TTC549 (cell line): ENCODE measurements around the gene ABCG4.
"Not testable (repeated sequence)": the region's sequence is repeated elsewhere in the genome, so short reads cannot be mapped to it uniquely, and the experiment has no call there.

ENCODE experiments used
- FAIRE-seq: peaks from 2 replicates; lab custom pipeline; 2012; peaks lifted over from hg19 to GRCh38; lab: Jason Lieb, UNC

The ABCG4 gene

GRCh38 chr11:119184399-119184798 lies 35.5 kb downstream of the ABCG4 start:
- FAIRE-seq, result not testable (repeated sequence)

- no peak for FAIRE-seq
Observed at GRCh38 chr11:119185981-119186634, 37.3 kb downstream of the ABCG4 start.

- no peak for FAIRE-seq
Observed at GRCh38 chr11:119187123-119187892, 38.5 kb downstream of the ABCG4 start.

- no peak for FAIRE-seq
Observed at GRCh38 chr11:119188067-119188466, 39.2 kb downstream of the ABCG4 start.

GRCh38 chr11:119188887-119189286 lies 40.0 kb downstream of the ABCG4 start:
- FAIRE-seq, result no peak

DNA sequence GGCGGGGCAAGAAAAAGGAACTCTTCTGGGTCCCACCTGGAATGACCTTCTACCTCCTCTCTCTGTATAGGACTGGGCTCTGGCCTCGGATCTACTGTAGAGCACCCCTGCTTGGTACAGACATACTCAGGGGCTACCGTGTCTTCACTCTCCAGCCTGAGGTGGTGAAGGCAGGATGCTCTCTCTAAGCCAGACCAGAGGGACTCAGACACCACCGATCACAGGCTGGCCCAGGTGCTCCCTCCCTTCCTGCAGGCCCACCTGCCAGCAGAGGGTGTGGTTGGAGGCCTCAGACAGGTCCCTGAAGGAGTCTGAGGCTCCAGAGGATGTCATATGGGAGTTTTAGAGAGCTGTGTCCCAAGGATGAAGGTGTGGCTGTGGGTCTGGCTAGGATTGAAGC lies 40.5 kb downstream of the ABCG4 start:
- no peak for FAIRE-seq

- FAIRE-seq, result no peak
Observed at GRCh38 chr11:119190531-119190930, 41.7 kb downstream of the ABCG4 start.

GRCh38 chr11:119191265-119191664 lies 42.4 kb downstream of the ABCG4 start:
- FAIRE-seq, result not testable (repeated sequence)

- FAIRE-seq, result no peak
Observed at GRCh38 chr11:119192111-119192510, 43.3 kb downstream of the ABCG4 start.

DNA sequence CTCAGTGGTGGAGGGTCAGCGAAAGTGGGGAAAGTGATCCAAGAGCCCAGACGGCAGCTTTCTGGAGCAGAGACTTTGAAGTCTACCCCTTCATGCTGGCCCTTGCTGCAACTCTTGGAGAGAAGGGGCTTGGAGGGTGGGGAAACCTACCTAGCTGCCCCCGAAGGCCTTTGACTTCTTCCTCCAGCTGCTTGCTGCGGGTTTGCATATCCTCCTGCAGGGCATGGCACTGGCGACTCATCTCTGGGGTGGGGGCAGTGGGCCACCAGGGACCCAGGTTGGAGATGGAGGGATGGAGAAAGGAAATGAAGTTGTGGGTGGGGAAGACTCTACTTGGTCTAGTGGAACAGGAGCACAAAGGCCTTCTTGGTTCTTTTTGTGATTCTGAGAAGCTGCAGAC lies 44.1 kb downstream of the ABCG4 start:
- no peak for FAIRE-seq

DNA sequence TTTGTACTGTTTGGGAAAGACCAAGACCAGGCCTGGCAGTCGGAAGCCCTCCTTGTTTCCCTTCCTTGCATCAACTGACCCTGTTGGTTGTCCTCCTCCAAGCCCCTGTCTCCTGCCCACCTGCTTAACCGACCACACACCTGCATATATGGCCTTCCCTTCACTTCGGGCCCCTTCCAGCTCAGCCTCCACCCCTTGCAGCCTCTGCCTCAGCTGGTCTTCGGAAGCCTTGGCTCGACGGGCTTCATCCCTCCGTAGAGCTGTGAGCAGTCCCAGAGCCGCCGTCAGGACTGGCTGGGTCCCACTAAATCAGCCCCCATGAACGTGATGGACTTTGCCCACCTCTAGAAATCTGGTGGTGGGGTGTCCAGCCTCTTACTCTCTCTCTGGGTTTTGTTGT lies 44.8 kb downstream of the ABCG4 start:
- no peak for FAIRE-seq

GRCh38 chr11:119194811-119195440 lies 46.1 kb downstream of the ABCG4 start:
- no peak for FAIRE-seq

- FAIRE-seq, result no peak
Observed at GRCh38 chr11:119195680-119196079, 46.8 kb downstream of the ABCG4 start.

DNA sequence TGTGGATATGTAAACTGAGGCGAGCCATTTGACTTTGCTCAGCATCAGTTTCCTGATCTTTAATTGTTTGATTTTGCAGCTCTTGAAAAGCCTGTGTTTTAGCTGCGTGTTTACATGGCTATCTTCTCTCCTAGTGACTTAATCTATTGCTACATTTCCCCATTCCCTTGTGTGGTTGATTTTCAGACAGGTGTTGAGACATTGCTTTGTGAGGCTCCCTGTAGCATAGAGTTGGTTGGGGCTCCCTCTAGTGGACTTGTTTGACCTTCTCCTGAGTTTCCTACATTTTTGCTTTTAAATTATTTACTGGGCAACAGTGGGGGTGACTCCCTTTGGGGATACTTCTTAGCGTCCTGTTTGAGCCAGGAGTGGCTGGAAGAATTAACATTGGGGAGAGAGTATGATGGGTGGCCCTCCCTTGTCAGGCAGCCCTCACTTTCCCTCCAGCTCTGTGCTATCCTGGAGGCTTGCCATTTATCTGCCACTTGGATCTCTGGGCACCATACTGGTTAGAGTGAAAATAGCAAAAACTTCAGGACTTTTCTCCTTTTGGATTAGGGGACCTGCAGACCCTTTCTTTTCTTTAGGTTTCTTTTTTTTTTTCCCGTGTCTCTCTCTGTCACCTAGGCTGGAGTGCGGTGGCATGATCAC lies 48.1 kb downstream of the ABCG4 start:
- peak; percentile 68 for FAIRE-seq

GRCh38 chr11:119198925-119199324 lies 50.1 kb downstream of the ABCG4 start:
- no peak for FAIRE-seq

GRCh38 chr11:119201236-119201635 lies 52.4 kb downstream of the ABCG4 start:
- FAIRE-seq, result not testable (repeated sequence)

DNA sequence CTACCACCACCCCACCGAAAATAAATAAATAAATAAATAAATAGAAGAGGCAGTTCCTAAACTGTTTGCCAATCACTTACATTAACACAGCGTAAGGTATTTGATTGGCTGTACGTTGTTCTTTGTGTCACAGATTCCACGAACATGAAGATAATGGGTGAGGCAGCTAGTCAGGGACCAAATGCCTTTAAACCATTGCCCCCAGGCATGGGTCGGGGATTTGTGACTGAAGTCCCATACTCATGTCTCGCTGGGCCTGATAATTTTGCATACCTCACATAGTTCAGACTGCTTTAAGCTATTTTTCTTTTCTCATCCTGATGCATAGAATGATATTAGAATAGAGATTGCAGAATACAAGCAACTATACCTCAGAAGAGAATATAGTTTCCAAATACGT lies 53.7 kb downstream of the ABCG4 start:
- FAIRE-seq, result no peak

DNA sequence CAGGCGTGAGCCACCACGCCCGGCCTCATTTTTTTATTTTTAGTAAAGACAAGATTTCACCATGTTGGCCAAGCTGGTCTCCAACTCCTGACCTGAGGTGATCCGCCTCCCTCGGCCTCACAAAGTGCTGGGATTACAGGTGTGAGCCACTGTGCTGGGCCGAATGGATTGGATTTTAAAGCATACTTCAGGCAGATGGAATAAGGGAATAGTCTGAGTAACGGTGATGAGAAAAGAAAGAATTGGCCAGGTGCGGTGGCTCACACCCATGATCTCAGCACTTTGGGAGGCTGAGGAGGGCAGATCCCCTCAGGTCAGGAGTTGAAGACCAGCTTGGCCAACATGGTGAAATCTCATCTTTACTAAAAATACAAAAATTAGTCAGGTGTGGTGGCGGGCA lies 55.2 kb downstream of the ABCG4 start:
- no peak for FAIRE-seq

DNA sequence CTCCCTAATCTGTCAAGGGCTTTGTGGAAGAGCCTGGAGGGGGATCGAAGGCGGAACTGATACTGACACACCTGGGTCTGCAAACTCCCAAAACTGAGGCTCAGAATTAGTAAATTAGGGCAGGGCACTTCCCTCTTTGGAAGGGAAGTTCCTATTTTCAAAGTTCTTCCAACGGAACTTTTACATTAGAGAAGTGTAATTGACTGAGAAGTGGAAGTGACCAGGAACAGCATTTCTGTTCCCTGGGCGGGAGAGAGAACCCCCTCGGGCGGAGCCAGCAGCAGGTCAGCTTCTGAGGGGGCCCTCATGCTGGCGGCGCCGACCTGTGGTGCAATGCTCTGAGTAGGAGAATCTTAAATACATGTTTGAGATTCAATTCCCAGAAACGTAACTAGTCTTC lies 56.2 kb downstream of the ABCG4 start:
- FAIRE-seq, result no peak

DNA sequence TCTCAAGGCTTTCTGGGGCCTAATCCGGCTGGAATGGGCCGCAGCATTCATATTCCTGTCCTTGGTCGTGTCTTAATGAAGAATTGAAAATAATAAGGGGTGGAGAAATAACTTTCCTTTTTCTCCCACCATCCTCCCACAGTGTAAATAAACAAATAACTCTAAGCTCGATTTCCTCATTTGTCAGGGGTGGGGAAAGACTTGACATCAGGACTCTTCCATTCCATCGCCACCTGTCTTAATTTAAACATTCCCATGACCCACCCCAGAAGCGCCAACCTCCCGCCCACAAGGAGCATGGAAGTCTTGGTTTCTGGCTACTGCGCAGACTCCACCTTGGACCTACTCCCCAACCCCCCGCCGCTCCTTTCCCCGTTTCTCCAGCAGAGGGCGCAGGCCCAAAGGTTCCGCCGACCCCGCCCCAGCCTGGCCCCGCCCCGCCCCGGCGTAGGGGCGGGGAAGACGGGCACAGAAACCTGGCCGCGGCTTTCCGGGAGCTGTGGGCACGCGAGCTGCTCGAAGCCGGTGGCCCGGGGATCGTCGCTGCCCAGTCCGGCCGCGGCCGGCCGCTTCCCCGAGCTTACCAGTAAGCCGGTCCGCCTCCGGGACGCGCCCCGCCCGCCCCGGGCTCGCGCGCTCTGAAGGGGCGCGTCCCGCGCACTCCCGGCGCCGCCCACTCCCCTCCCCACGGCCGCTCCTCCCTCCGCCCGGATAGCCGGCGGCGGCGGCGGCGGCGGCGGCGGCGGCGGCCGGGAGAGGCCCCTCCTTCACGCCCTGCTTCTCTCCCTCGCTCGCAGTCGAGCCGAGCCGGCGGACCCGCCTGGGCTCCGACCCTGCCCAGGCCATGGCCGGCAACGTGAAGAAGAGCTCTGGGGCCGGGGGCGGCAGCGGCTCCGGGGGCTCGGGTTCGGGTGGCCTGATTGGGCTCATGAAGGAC lies 57.0 kb downstream of the ABCG4 start, which contains the start of gene CBL:
CBL (plus strand) TSS at position 766 of the 937 bp plus-strand sequence; CDS start at position 845, 79 bp downstream.
- FAIRE-seq, result no peak
